HepG2 (cell line): ENCODE results near the gene C2CD2. TPM values are rescaled to one million over a fixed set of nuclear protein-coding genes. Genes with fewer than 3 reads are reported as not detected.

Experiments
- ATAC-seq: fragments of 200-7000 bp; cut with Tn5 transposase; 3 replicates; pipeline ENCODE4 v1.9.1; 2020; ENCODE audit warnings: mild to moderate bottlenecking, moderate library complexity
- BruUV-seq: library from RNA; stranded (reverse); fragments of 400-500 nt; replicated peaks from 2 replicates; lab custom pipeline; 2021; lab: Mats Ljungman, UMichigan
- CTCF ChIA-PET: fragments of 300-600 bp; formaldehyde crosslinking; extraction: SDS; loops from one replicate; lab custom pipeline; 2021; ENCODE audit warnings: low total read pairs, inconsistent platforms, low intra/inter-chr PET ratio; lab: Yijun Ruan, JAX
- POLR2A ChIA-PET: fragments of 350-600 bp; sonication (Branson Sonifier 250); formaldehyde crosslinking; loops from one replicate; lab custom pipeline; 2020; ENCODE audit warnings: antibody characterized with exemption, inconsistent platforms; lab: Yijun Ruan, JAX
- DNase-seq: peaks from one replicate; pipeline ENCODE4 v3.0.0-alpha.2; 2015; ENCODE audit warnings: low spot score
- FAIRE-seq: peaks from 3 replicates; lab custom pipeline; 2011; peaks lifted over from hg19 to GRCh38; lab: Jason Lieb, UNC
- H2AFZ ChIP-seq: one replicate; pipeline ENCODE4 v1.6.1; 2011; ENCODE audit warnings: low read length, inconsistent platforms
- H3K27ac ChIP-seq: fragments of 300-600 bp; 3 replicates; pipeline ENCODE4 v1.8.0; 2011; ENCODE audit warnings: mixed run types, mild to moderate bottlenecking, mixed read lengths, low read length, inconsistent platforms; ENCODE audit not compliant: insufficient read depth; ENCODE audit errors: extremely low read length
- H3K27me3 ChIP-seq, 2 experiments: fragments of 200-600 bp in 1 of 2; 2 replicates in 1 of 2; 3 replicates in 1 of 2; pipeline versions ENCODE4 v1.6.0 to v1.8.0; 2011; ENCODE audit warnings: low read length in 2 of 2, mild to moderate bottlenecking in 2 of 2, moderate library complexity in 2 of 2, inconsistent platforms in 1 of 2; ENCODE audit not compliant: insufficient read depth in 2 of 2, control insufficient read depth in 1 of 2
- H3K36me3 ChIP-seq, 2 experiments: fragments of 200-600 bp in 1 of 2; replicated peaks in 1 of 2; 2 replicates in 1 of 2; 3 replicates in 1 of 2; pipeline versions ENCODE4 v1.5.1 to v1.8.0; 2011; ENCODE audit warnings: low read length in 2 of 2, inconsistent platforms in 1 of 2; ENCODE audit not compliant: insufficient read depth in 2 of 2, control insufficient read depth in 1 of 2
- H3K4me1 ChIP-seq: 2 replicates; pipeline ENCODE4 v1.5.1; 2012; ENCODE audit warnings: low read length, inconsistent platforms; ENCODE audit not compliant: insufficient read depth
- H3K4me2 ChIP-seq: 2 replicates; pipeline ENCODE4 v1.6.0; 2011; ENCODE audit warnings: low read depth, low read length, inconsistent platforms
- H3K4me3 ChIP-seq, 3 experiments: fragments of 200-600 bp in 1 of 3; sonication (generic), shearing (Covaris generic) in 1 of 3; replicated peaks in 1 of 3; 2 replicates each; pipeline ENCODE4 v1.5.1; 2011 to 2016; ENCODE audit warnings: low read length in 3 of 3, inconsistent platforms in 2 of 3, low read depth in 2 of 3, mild to moderate bottlenecking in 2 of 3, control low read depth in 1 of 3, mixed read lengths in 1 of 3; ENCODE audit not compliant: insufficient read depth in 1 of 3
- H3K79me2 ChIP-seq: one replicate; pipeline ENCODE4 v1.6.1; 2011; ENCODE audit warnings: low read length, inconsistent platforms; ENCODE audit not compliant: insufficient read depth
- H3K9ac ChIP-seq: 2 replicates; pipeline ENCODE4 v1.6.0; 2011; ENCODE audit warnings: mild to moderate bottlenecking, low read depth, low read length, inconsistent platforms; ENCODE audit not compliant: insufficient read depth
- H3K9me3 ChIP-seq: 2 replicates; pipeline ENCODE4 v1.5.1; 2012; ENCODE audit warnings: mild to moderate bottlenecking, low read length
- H4K20me1 ChIP-seq: 2 replicates; pipeline ENCODE4 v1.6.0; 2011; ENCODE audit warnings: inconsistent platforms, mild to moderate bottlenecking, low read length, moderate library complexity; ENCODE audit not compliant: insufficient read depth
- CAMTA2 ChIP-seq: sonication (generic); formaldehyde crosslinking; IDR thresholded peaks from 2 replicates; pipeline ENCODE4 v1.4.0; 2020; ENCODE audit warnings: mild to moderate bottlenecking, missing genetic modification reagents, borderline replicate concordance
- ISL2 ChIP-seq: sonication (generic); formaldehyde crosslinking; IDR thresholded peaks from 2 replicates; pipeline ENCODE4 v1.5.0; 2020; ENCODE audit warnings: missing genetic modification reagents
- MEF2D ChIP-seq: sonication (generic); formaldehyde crosslinking; IDR thresholded peaks from 2 replicates; pipeline ENCODE4 v1.5.1; 2020; ENCODE audit warnings: mild to moderate bottlenecking, missing genetic modification reagents
- MLXIP ChIP-seq: sonication (generic); formaldehyde crosslinking; IDR thresholded peaks from 2 replicates; pipeline ENCODE4 v1.9.0; 2021; ENCODE audit warnings: missing genetic modification reagents, borderline replicate concordance
- REXO4 ChIP-seq: sonication (generic); formaldehyde crosslinking; IDR thresholded peaks from 2 replicates; pipeline ENCODE4 v1.8.0; 2022; ENCODE audit warnings: missing genetic modification reagents, mild to moderate bottlenecking, borderline replicate concordance
- SRSF1 ChIP-seq: fragments of 200-400 bp; formaldehyde crosslinking; optimal IDR thresholded peaks from 2 replicates; pipeline ENCODE3; 2017; ENCODE audit warnings: mild to moderate bottlenecking, low read depth, low read length, moderate library complexity
- TAF15 ChIP-seq: fragments of 200-400 bp; formaldehyde crosslinking; IDR thresholded peaks from one replicate; pipeline ENCODE4 v1.6.1; 2018; ENCODE audit warnings: mild to moderate bottlenecking, low read depth, low read length; ENCODE audit not compliant: poor library complexity, severe bottlenecking
- TSC22D2 ChIP-seq: sonication (generic); formaldehyde crosslinking; IDR thresholded peaks from 2 replicates; pipeline ENCODE4 v1.5.1; 2020; ENCODE audit warnings: missing genetic modification reagents, mild to moderate bottlenecking, borderline replicate concordance
- ZBTB25 ChIP-seq: IDR thresholded peaks from 2 replicates; pipeline ENCODE4 v1.6.1; 2018; ENCODE audit warnings: missing genetic modification reagents
- ZNF33B ChIP-seq: sonication (generic); formaldehyde crosslinking; IDR thresholded peaks from 2 replicates; pipeline ENCODE4 v1.5.1; 2020; ENCODE audit warnings: mild to moderate bottlenecking, missing genetic modification reagents
- ZNF407 ChIP-seq: sonication (generic); formaldehyde crosslinking; IDR thresholded peaks from one replicate; pipeline ENCODE4 v1.5.1; 2020; ENCODE audit warnings: mild to moderate bottlenecking, missing genetic modification reagents; ENCODE audit errors: not compliant biosample characterization
- ZNF83 ChIP-seq: sonication (generic); formaldehyde crosslinking; IDR thresholded peaks from 2 replicates; pipeline ENCODE4 v1.4.0; 2020; ENCODE audit warnings: missing genetic modification reagents, mild to moderate bottlenecking, borderline replicate concordance
- ZZZ3 ChIP-seq: sonication (generic); formaldehyde crosslinking; IDR thresholded peaks from 2 replicates; pipeline ENCODE4 v1.4.0; 2020; ENCODE audit warnings: missing genetic modification reagents, mild to moderate bottlenecking, borderline replicate concordance
- WGBS: methylation state at CpG from one replicate; pipeline ENCODE4 v1.1.6; 2017; ENCODE audit warnings: low lambda C conversion rate; 5-methylcytosine and 5-hydroxymethylcytosine counted together
- in situ Hi-C: cut with HindIII; loops from 2 replicates; pipeline ENCODE4 v1.10.0; 2017; ENCODE audit warnings: low pct_unique_long_range_greater_than_20kb; ENCODE audit not compliant: extremely low pct_ligation_motif_present
- intact Hi-C: fragments of 100-400 bp; cut with micrococcal nuclease; formaldehyde crosslinking; loops from one replicate; pipeline ENCODE4 v1.10.0; 2022; ENCODE audit not compliant: unreplicated experiment
- polyA plus RNA-seq, 8 experiments: library from polyadenylated mRNA; depleted of rRNA in 3 of 8; stranded (reverse) in 7 of 8; unstranded in 1 of 8; fragments of >200 nt; fragmentation: Illumina TruSeq in 4 of 8; extraction: Trizol in 4 of 8; gene quantifications; 2 replicates each; pipeline versions ENCODE4 v1.2.1 to v1.2.3, GENCODE V29; 2011 to 2016; ENCODE audit warnings: low read depth in 4 of 8, missing spikeins in 1 of 8, mixed read lengths in 1 of 8; ENCODE audit not compliant: insufficient read depth in 1 of 8
- total RNA-seq, 5 experiments: library from RNA; depleted of rRNA; stranded (reverse); fragments of >200 nt; fragmentation: Illumina TruSeq; extraction: Trizol; gene quantifications; 2 replicates each; pipeline ENCODE4 v1.2.3, GENCODE V29; 2016; ENCODE audit warnings: low read depth in 1 of 5

C2CD2 gene
- total and polyA plus RNA-seq, 2 of the 13 experiments (the other 11 are each of a cell fraction or from before 2014, with no cell fraction given): 12.5 to 19.7 TPM

- Histone ChIP-seq H3K36me3 (no peaks in the 10 kb centered on the region), H2AFZ (no peak overlapping the region), H3K4me3 (no peak overlapping the region), H3K27me3 (no peaks in the 10 kb centered on the region), H3K4me1 (peaks cover 43% of the 10 kb centered on the region), H3K79me2 (no peaks in the 10 kb centered on the region), H3K9ac (no peak overlapping the region), H4K20me1 (no peaks in the 10 kb centered on the region), H3K27ac (no peak overlapping the region), H3K4me2 (peak overlapping the region; percentile 79; the same call in 1 of the 2 replicates), H3K9me3 (peaks cover 7% of the 10 kb centered on the region; the same call in 1 of the 2 replicates)
- intact Hi-C loops: loop anchor here (2.0 kb wide), 1 partner anchor 14 kb away; no protein-coding TSS in a partner anchor
- ChIA-PET POLR2A (interaction anchor here (1.6 kb wide), 1 partner anchor 17 kb away, joined by 8 read pairs; no protein-coding TSS in a partner anchor), CTCF (no interaction called here)
- no peak for FAIRE-seq
- no TSS peak for BruUV-seq
- no peak for DNase-seq
- in situ Hi-C loops: no loop called here
- ATAC-seq: no peak
- WGBS: 67% methylated on average over 4 of the region's 4 CpGs
- no peak for TF ChIP-seq ZNF407 (CRISPR knock-in tag)
- no peak for TF ChIP-seq ZNF33B (CRISPR knock-in tag)
- no peak for TF ChIP-seq ZNF83 (CRISPR knock-in tag)
- no peak for TF ChIP-seq ZBTB25
- no peak for TF ChIP-seq CAMTA2 (CRISPR knock-in tag)
- no peak for TF ChIP-seq ISL2 (CRISPR knock-in tag)
- TF ChIP-seq TSC22D2 (CRISPR knock-in tag): no peak
- no peak for TF ChIP-seq SRSF1
- no peak for TF ChIP-seq MLXIP (CRISPR knock-in tag)
- no peak for TF ChIP-seq REXO4 (CRISPR knock-in tag)
- no peak for TF ChIP-seq MEF2D (CRISPR knock-in tag)
- TF ChIP-seq TAF15: no peak
- no peak for TF ChIP-seq ZZZ3 (CRISPR knock-in tag)
These were observed 20.9 kb upstream of the C2CD2 start for GRCh38 chr21:41974752-41975053.
